Stimulated activated CD8-positive, alpha-beta memory T cell treated with anti-CD3 and anti-CD28 coated beads, Interleukin-7, amount 100 ng/mL, for 24 hours (primary cell): ENCODE results near the gene SNX30.
"Not testable (repeated sequence)": the region's sequence is repeated elsewhere in the genome, so short reads cannot be mapped to it uniquely, and the experiment has no call there.

Source experiments
- DNase-seq: peaks from one replicate; pipeline ENCODE4 v3.0.0-alpha.2; 2020; ENCODE audit warnings: low read depth

SNX30 gene

GRCh38 chr9:112750016-112750763 is at the start of gene SNX30:
TSS of gene SNX30 (plus strand) at chr9:112750760. CDS start at chr9:112751002, 242 bp downstream.
- DNase-seq, result peak; percentile 37

GRCh38 chr9:112703304-112703703 is 47.3 kb upstream of the SNX30 start:
- no peak for DNase-seq

GRCh38 chr9:112705768-112706427 is 44.7 kb upstream of the SNX30 start:
- DNase-seq, result no peak

GRCh38 chr9:112711050-112711689 is 39.4 kb upstream of the SNX30 start:
- no peak for DNase-seq

GRCh38 chr9:112712678-112713077 is 37.9 kb upstream of the SNX30 start:
- DNase-seq, result no peak

GRCh38 chr9:112717661-112718331 is 32.8 kb upstream of the SNX30 start, which contains the start of gene INIP:
TSS of gene INIP (minus strand) at chr9:112718117. CDS start at chr9:112716485, 1,632 bp downstream.
- DNase-seq, result peak; percentile 95

GRCh38 chr9:112719241-112719691 is 31.3 kb upstream of the SNX30 start:
- no peak for DNase-seq

GRCh38 chr9:112719696-112720095 is 30.9 kb upstream of the SNX30 start:
- no peak for DNase-seq

GRCh38 chr9:112720113-112720780 is 30.3 kb upstream of the SNX30 start:
- DNase-seq, result no peak

- not testable (repeated sequence) for DNase-seq
Measured at GRCh38 chr9:112722749-112723148, 27.8 kb upstream of the SNX30 start.

- DNase-seq, result no peak
Measured at GRCh38 chr9:112725961-112726360, 24.6 kb upstream of the SNX30 start.

GRCh38 chr9:112726428-112726827 is 24.1 kb upstream of the SNX30 start:
- no peak for DNase-seq

GRCh38 chr9:112728401-112728800 is 22.2 kb upstream of the SNX30 start:
- DNase-seq, result no peak

GRCh38 chr9:112731971-112732370 is 18.6 kb upstream of the SNX30 start:
- no peak for DNase-seq

- no peak for DNase-seq
Measured at GRCh38 chr9:112734892-112735291, 15.7 kb upstream of the SNX30 start.

- no peak for DNase-seq
Measured at GRCh38 chr9:112743216-112743836, 7.2 kb upstream of the SNX30 start.

GRCh38 chr9:112744177-112744576 is 6.4 kb upstream of the SNX30 start:
- no peak for DNase-seq

GRCh38 chr9:112747094-112747493 is 3.5 kb upstream of the SNX30 start:
- DNase-seq, result no peak

- no peak for DNase-seq
Measured at GRCh38 chr9:112750764-112751055, 150 bp downstream of the SNX30 start.

- no peak for DNase-seq
Measured at GRCh38 chr9:112751056-112751795, 666 bp downstream of the SNX30 start.
